GM12873 (cell line): ENCODE results near the gene KCNA10.

Source experiments
- CTCF ChIP-seq: IDR thresholded peaks from 2 replicates; pipeline ENCODE4 v1.5.1; 2012; ENCODE audit warnings: low read depth, mild to moderate bottlenecking, moderate library complexity, low read length, control low read depth; ENCODE audit not compliant: insufficient read depth; ENCODE audit errors: missing control alignments

Gene KCNA10

GRCh38 chr1:110508028-110508940, 10.7 kb downstream of the KCNA10 start:
- TF ChIP-seq CTCF, result no peak

GRCh38 chr1:110506541-110506940, 12.4 kb downstream of the KCNA10 start:
- no peak for TF ChIP-seq CTCF

GRCh38 chr1:110505596-110505995, 13.4 kb downstream of the KCNA10 start:
- no peak for TF ChIP-seq CTCF

GRCh38 chr1:110504226-110504625, 14.7 kb downstream of the KCNA10 start:
- no peak for TF ChIP-seq CTCF

- no peak for TF ChIP-seq CTCF
Observed at GRCh38 chr1:110503471-110503870, 15.5 kb downstream of the KCNA10 start.

GRCh38 chr1:110502402-110503151, 16.4 kb downstream of the KCNA10 start:
- TF ChIP-seq CTCF, result no peak

- TF ChIP-seq CTCF, result no peak
Observed at GRCh38 chr1:110501488-110502132, 17.4 kb downstream of the KCNA10 start.
